ENCODE measurements around the gene CCDC181.

Gene CCDC181

GRCh38 chr1:169395955-169396354 lies 31.3 kb downstream of the CCDC181 start:
- DNase-seq: no peak

- DNase-seq: no peak
Observed at GRCh38 chr1:169392406-169392805, 34.9 kb downstream of the CCDC181 start.

GRCh38 chr1:169390303-169390702 lies 37.0 kb downstream of the CCDC181 start:
- no peak for DNase-seq

- DNase-seq: no peak
Observed at GRCh38 chr1:169387399-169387798, 39.9 kb downstream of the CCDC181 start.

GRCh38 chr1:169383449-169383848 lies 43.8 kb downstream of the CCDC181 start:
- DNase-seq: no peak

GRCh38 chr1:169381162-169381561 lies 46.1 kb downstream of the CCDC181 start:
- no peak for DNase-seq

- DNase-seq: no peak
Observed at GRCh38 chr1:169371404-169371803, 55.9 kb downstream of the CCDC181 start.

GRCh38 chr1:169368406-169368769 lies 58.9 kb downstream of the CCDC181 start:
- no peak for DNase-seq

- DNase-seq: peak; percentile 98
Observed at GRCh38 chr1:169367686-169368405, 59.4 kb downstream of the CCDC181 start, which contains the start of the genes BLZF1 and NME7. BLZF1 (plus strand) TSS chr1:169368195; CDS start chr1:169369523, 1,328 bp downstream. NME7 (minus strand) TSS chr1:169367797; CDS start chr1:169367710, 87 bp downstream.

- no peak for DNase-seq
Observed at GRCh38 chr1:169367096-169367685, 60.1 kb downstream of the CCDC181 start.

- DNase-seq: no peak
Observed at GRCh38 chr1:169364948-169365347, 62.3 kb downstream of the CCDC181 start.

- no peak for DNase-seq
Observed at GRCh38 chr1:169363046-169363730, 64.1 kb downstream of the CCDC181 start.

- no peak for DNase-seq
Observed at GRCh38 chr1:169361281-169361680, 66.0 kb downstream of the CCDC181 start.

GRCh38 chr1:169360415-169360814 lies 66.9 kb downstream of the CCDC181 start:
- DNase-seq: no peak

GRCh38 chr1:169348383-169349036 lies 78.8 kb downstream of the CCDC181 start:
- peak; percentile 90 for DNase-seq

- DNase-seq: no peak
Observed at GRCh38 chr1:169347688-169348382, 79.4 kb downstream of the CCDC181 start.

GRCh38 chr1:169346036-169346589 lies 81.2 kb downstream of the CCDC181 start:
- DNase-seq: no peak

GRCh38 chr1:169345511-169345910 lies 81.8 kb downstream of the CCDC181 start:
- no peak for DNase-seq

Measured in eye (tissue), 1 donor.